ENCODE data around the gene AKAP6.

Gene AKAP6

GRCh38 chr14:32809255-32809654, 480.2 kb downstream of the AKAP6 start:
- no peak overlapping the region for H3K27ac Mint-ChIP-seq
- peaks cover 19% of the 10 kb centered on the region for H3K9me3 Mint-ChIP-seq
- no peaks in the 10 kb centered on the region for H3K27me3 Mint-ChIP-seq (ENCODE audit: low read depth)
- no peak overlapping the region for H3K4me3 Mint-ChIP-seq
- no peaks in the 10 kb centered on the region for H3K4me1 Mint-ChIP-seq (ENCODE audit: low read depth)
- no peaks in the 10 kb centered on the region for H3K36me3 Mint-ChIP-seq (ENCODE audit: low read depth)
- no peak for DNase-seq (ENCODE audit: low spot score)

- H3K36me3 Mint-ChIP-seq (ENCODE audit: low read depth), result no peaks in the 10 kb centered on the region
- DNase-seq (ENCODE audit: low spot score), result no peak
- no peak overlapping the region for H3K4me3 Mint-ChIP-seq
- peaks cover 3% of the 10 kb centered on the region for H3K9me3 Mint-ChIP-seq
- H3K27ac Mint-ChIP-seq, result no peak overlapping the region
- H3K27me3 Mint-ChIP-seq (ENCODE audit: low read depth), result no peaks in the 10 kb centered on the region
- H3K4me1 Mint-ChIP-seq (ENCODE audit: low read depth), result no peaks in the 10 kb centered on the region
Observed at GRCh38 chr14:32813401-32813800, 484.3 kb downstream of the AKAP6 start.

- H3K4me3 Mint-ChIP-seq, result no peak overlapping the region
- H3K27ac Mint-ChIP-seq, result no peak overlapping the region
- no peak for DNase-seq (ENCODE audit: low spot score)
Observed at GRCh38 chr14:32814721-32815120, 485.6 kb downstream of the AKAP6 start.

GRCh38 chr14:32816588-32816987, 487.5 kb downstream of the AKAP6 start:
- no peaks in the 10 kb centered on the region for H3K4me1 Mint-ChIP-seq (ENCODE audit: low read depth)
- H3K36me3 Mint-ChIP-seq (ENCODE audit: low read depth), result no peaks in the 10 kb centered on the region

More at GRCh38 chr14:32814721-32815120, 485.6 kb downstream of the AKAP6 start:
- Mint-ChIP-seq H3K27me3 (ENCODE audit: low read depth) (no peaks in the 10 kb centered on the region), H3K4me1 (ENCODE audit: low read depth) (no peaks in the 10 kb centered on the region), H3K36me3 (ENCODE audit: low read depth) (no peaks in the 10 kb centered on the region), H3K9me3 (peaks cover 3% of the 10 kb centered on the region)

GRCh38 chr14:32817780-32818179, 488.7 kb downstream of the AKAP6 start:
- no peak overlapping the region for H3K27ac Mint-ChIP-seq
- no peaks in the 10 kb centered on the region for H3K9me3 Mint-ChIP-seq
- H3K4me3 Mint-ChIP-seq, result no peak overlapping the region
- no peaks in the 10 kb centered on the region for H3K36me3 Mint-ChIP-seq (ENCODE audit: low read depth)
- H3K27me3 Mint-ChIP-seq (ENCODE audit: low read depth), result no peaks in the 10 kb centered on the region
- DNase-seq (ENCODE audit: low spot score), result no peak
- no peaks in the 10 kb centered on the region for H3K4me1 Mint-ChIP-seq (ENCODE audit: low read depth)

More at GRCh38 chr14:32816588-32816987, 487.5 kb downstream of the AKAP6 start:
- Mint-ChIP-seq H3K9me3 (peaks cover 3% of the 10 kb centered on the region), H3K27ac (no peak overlapping the region), H3K27me3 (ENCODE audit: low read depth) (no peaks in the 10 kb centered on the region), H3K4me3 (no peak overlapping the region)
- DNase-seq (ENCODE audit: low spot score), result no peak

- H3K9me3 Mint-ChIP-seq, result no peaks in the 10 kb centered on the region
- H3K36me3 Mint-ChIP-seq (ENCODE audit: low read depth), result no peaks in the 10 kb centered on the region
- no peak overlapping the region for H3K27ac Mint-ChIP-seq
- no peak for DNase-seq (ENCODE audit: low spot score)
- no peaks in the 10 kb centered on the region for H3K4me1 Mint-ChIP-seq (ENCODE audit: low read depth)
- no peak overlapping the region for H3K4me3 Mint-ChIP-seq
- no peaks in the 10 kb centered on the region for H3K27me3 Mint-ChIP-seq (ENCODE audit: low read depth)
Observed at GRCh38 chr14:32818581-32818980, 489.5 kb downstream of the AKAP6 start.

- H3K27ac Mint-ChIP-seq, result no peak overlapping the region
- no peaks in the 10 kb centered on the region for H3K36me3 Mint-ChIP-seq (ENCODE audit: low read depth)
- DNase-seq (ENCODE audit: low spot score), result no peak
- no peaks in the 10 kb centered on the region for H3K4me1 Mint-ChIP-seq (ENCODE audit: low read depth)
- no peak overlapping the region for H3K4me3 Mint-ChIP-seq
- no peaks in the 10 kb centered on the region for H3K9me3 Mint-ChIP-seq
- H3K27me3 Mint-ChIP-seq (ENCODE audit: low read depth), result no peaks in the 10 kb centered on the region
Observed at GRCh38 chr14:32820181-32820580, 491.1 kb downstream of the AKAP6 start.

- H3K9me3 Mint-ChIP-seq, result no peaks in the 10 kb centered on the region
- H3K4me1 Mint-ChIP-seq (ENCODE audit: low read depth), result no peaks in the 10 kb centered on the region
- H3K27me3 Mint-ChIP-seq (ENCODE audit: low read depth), result no peaks in the 10 kb centered on the region
- no peak overlapping the region for H3K27ac Mint-ChIP-seq
- H3K36me3 Mint-ChIP-seq (ENCODE audit: low read depth), result no peaks in the 10 kb centered on the region
- no peak overlapping the region for H3K4me3 Mint-ChIP-seq
- no peak for DNase-seq (ENCODE audit: low spot score)
Observed at GRCh38 chr14:32820682-32821081, 491.6 kb downstream of the AKAP6 start.

- Mint-ChIP-seq H3K4me1 (ENCODE audit: low read depth) (no peaks in the 10 kb centered on the region), H3K4me3 (no peak overlapping the region), H3K27me3 (ENCODE audit: low read depth) (no peaks in the 10 kb centered on the region), H3K9me3 (no peaks in the 10 kb centered on the region), H3K36me3 (ENCODE audit: low read depth) (no peaks in the 10 kb centered on the region), H3K27ac (no peak overlapping the region)
- no peak for DNase-seq (ENCODE audit: low spot score)
Observed at GRCh38 chr14:32821964-32822653, 493.0 kb downstream of the AKAP6 start.

GRCh38 chr14:32823706-32824105, 494.6 kb downstream of the AKAP6 start:
- no peaks in the 10 kb centered on the region for H3K36me3 Mint-ChIP-seq (ENCODE audit: low read depth)
- no peaks in the 10 kb centered on the region for H3K4me1 Mint-ChIP-seq (ENCODE audit: low read depth)
- H3K4me3 Mint-ChIP-seq, result no peak overlapping the region
- no peak for DNase-seq (ENCODE audit: low spot score)
- H3K27me3 Mint-ChIP-seq (ENCODE audit: low read depth), result no peaks in the 10 kb centered on the region
- no peaks in the 10 kb centered on the region for H3K9me3 Mint-ChIP-seq
- H3K27ac Mint-ChIP-seq, result no peak overlapping the region

GRCh38 chr14:32824195-32824594, 495.1 kb downstream of the AKAP6 start:
- no peaks in the 10 kb centered on the region for H3K27me3 Mint-ChIP-seq (ENCODE audit: low read depth)
- H3K27ac Mint-ChIP-seq, result no peak overlapping the region
- no peaks in the 10 kb centered on the region for H3K9me3 Mint-ChIP-seq
- DNase-seq (ENCODE audit: low spot score), result no peak
- H3K4me1 Mint-ChIP-seq (ENCODE audit: low read depth), result no peaks in the 10 kb centered on the region
- H3K36me3 Mint-ChIP-seq (ENCODE audit: low read depth), result no peaks in the 10 kb centered on the region
- H3K4me3 Mint-ChIP-seq, result no peak overlapping the region

- no peak for DNase-seq (ENCODE audit: low spot score)
- Mint-ChIP-seq H3K36me3 (ENCODE audit: low read depth) (no peaks in the 10 kb centered on the region), H3K27ac (no peak overlapping the region), H3K4me3 (no peak overlapping the region), H3K9me3 (peaks cover 3% of the 10 kb centered on the region), H3K27me3 (ENCODE audit: low read depth) (no peaks in the 10 kb centered on the region), H3K4me1 (ENCODE audit: low read depth) (no peaks in the 10 kb centered on the region)
Observed at GRCh38 chr14:32825058-32825457, 496.0 kb downstream of the AKAP6 start.

GRCh38 chr14:32826404-32827082, 497.4 kb downstream of the AKAP6 start:
- no peak for DNase-seq (ENCODE audit: low spot score)
- no peak overlapping the region for H3K4me3 Mint-ChIP-seq
- peaks cover 4% of the 10 kb centered on the region for H3K9me3 Mint-ChIP-seq
- H3K27ac Mint-ChIP-seq, result no peak overlapping the region
- H3K27me3 Mint-ChIP-seq (ENCODE audit: low read depth), result no peaks in the 10 kb centered on the region
- H3K36me3 Mint-ChIP-seq (ENCODE audit: low read depth), result no peaks in the 10 kb centered on the region
- no peaks in the 10 kb centered on the region for H3K4me1 Mint-ChIP-seq (ENCODE audit: low read depth)

- Mint-ChIP-seq H3K27ac (no peak overlapping the region), H3K36me3 (ENCODE audit: low read depth) (no peaks in the 10 kb centered on the region), H3K27me3 (ENCODE audit: low read depth) (no peaks in the 10 kb centered on the region), H3K9me3 (peaks cover 4% of the 10 kb centered on the region), H3K4me1 (ENCODE audit: low read depth) (no peaks in the 10 kb centered on the region), H3K4me3 (no peak overlapping the region)
- DNase-seq (ENCODE audit: low spot score), result no peak
Observed at GRCh38 chr14:32827514-32827913, 498.4 kb downstream of the AKAP6 start.

- Mint-ChIP-seq H3K4me1 (ENCODE audit: low read depth) (no peaks in the 10 kb centered on the region), H3K27ac (no peak overlapping the region), H3K36me3 (ENCODE audit: low read depth) (no peaks in the 10 kb centered on the region), H3K9me3 (no peaks in the 10 kb centered on the region), H3K4me3 (no peak overlapping the region), H3K27me3 (ENCODE audit: low read depth) (no peaks in the 10 kb centered on the region)
- DNase-seq (ENCODE audit: low spot score), result no peak
Observed at GRCh38 chr14:32835924-32836323, 506.8 kb downstream of the AKAP6 start.
